Measurements from ENCODE around the gene UAP1.

The UAP1 gene

DNA sequence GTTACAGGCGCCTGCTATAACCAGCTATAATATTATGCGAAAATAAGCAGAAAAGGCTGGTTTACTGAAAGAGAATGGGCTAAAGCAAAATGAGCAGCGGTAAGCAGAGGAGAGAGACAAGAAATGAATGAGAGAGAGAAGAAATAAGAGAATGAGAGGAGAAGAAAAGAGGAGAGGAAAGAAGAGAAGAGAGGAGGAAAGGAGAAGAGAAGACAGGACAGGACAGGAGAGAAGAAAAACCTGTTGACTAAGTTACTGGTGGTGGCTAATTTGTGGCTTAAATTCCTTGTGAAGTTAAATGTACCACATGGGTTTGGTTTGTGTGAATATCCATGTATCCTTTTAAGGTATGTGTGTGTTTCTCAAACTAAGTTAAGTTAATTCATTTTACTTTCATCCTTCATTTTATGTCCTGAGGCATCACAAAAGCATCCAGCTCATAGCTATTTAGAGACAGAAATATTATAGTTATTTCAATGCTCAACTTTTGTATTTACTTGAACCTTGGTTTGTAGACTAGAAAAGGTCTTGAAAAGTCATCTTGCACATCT, 67.6 kb downstream of the UAP1 start:
- no peak overlapping the region for H3K4me3 ChIP-seq (ENCODE audit: low read length)
- TF ChIP-seq, protein P1, sequence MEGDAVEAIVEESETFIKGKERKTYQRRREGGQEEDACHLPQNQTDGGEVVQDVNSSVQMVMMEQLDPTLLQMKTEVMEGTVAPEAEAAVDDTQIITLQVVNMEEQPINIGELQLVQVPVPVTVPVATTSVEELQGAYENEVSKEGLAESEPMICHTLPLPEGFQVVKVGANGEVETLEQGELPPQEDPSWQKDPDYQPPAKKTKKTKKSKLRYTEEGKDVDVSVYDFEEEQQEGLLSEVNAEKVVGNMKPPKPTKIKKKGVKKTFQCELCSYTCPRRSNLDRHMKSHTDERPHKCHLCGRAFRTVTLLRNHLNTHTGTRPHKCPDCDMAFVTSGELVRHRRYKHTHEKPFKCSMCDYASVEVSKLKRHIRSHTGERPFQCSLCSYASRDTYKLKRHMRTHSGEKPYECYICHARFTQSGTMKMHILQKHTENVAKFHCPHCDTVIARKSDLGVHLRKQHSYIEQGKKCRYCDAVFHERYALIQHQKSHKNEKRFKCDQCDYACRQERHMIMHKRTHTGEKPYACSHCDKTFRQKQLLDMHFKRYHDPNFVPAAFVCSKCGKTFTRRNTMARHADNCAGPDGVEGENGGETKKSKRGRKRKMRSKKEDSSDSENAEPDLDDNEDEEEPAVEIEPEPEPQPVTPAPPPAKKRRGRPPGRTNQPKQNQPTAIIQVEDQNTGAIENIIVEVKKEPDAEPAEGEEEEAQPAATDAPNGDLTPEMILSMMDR (conservative IDR thresholded peaks at IDR 0.05; ENCODE audit: low read length), result no peak
- DNase-seq (ENCODE audit: low read depth), result peak; percentile 78

DNA sequence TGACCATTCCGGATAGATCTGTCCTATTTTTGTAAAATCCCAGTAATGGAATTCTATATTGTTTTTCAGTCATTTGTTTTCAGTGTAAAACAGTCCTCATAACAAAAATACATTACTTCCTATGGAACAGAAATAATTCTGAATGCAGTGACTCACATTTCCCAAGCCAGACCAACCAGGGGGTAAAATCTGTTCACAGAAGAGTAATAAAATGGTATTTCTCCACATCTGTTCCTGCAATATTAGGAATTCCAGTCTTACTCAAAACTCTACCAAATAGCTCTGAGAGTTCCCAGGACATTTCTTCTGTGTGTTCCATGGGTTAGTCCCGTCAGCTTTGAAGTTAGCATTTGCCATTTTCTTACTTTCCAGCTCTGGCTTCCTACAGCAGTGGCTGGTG, 68.1 kb downstream of the UAP1 start:
- no peak overlapping the region for H3K4me3 ChIP-seq (ENCODE audit: low read length)
- TF ChIP-seq, protein P1 (conservative IDR thresholded peaks at IDR 0.05; ENCODE audit: low read length), result no peak
- peak; percentile 92 for DNase-seq (ENCODE audit: low read depth)

DNA sequence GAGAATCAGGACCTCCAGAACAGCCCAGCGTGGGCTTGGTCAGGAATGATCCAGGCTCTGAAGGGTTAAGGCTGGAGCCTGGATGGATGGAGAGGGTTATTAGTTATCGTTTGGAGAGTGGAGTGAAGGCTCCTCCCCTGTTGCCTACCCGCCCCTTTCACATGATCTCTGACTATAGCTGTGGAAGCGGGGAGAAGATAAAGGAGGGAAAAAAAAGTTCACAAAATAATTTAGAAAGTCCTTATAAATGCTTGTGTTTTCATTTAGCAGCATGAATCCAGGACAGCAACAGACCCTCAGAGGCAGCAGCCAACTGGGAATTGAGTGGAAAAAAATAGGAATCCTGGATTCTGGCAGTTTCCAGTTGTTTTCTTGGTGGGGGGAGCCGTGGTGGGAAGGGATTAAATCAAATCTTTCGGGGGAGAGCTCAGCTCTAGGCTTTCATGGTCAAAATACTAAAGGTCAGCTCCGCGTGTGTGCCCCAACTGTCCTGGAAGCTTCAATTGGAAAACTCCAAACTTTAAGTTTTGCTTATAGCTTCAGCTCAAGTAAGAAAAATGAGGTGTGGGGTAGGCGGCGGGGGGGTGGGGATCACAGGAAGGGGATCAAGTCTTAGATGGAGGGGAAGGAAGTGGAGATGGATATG, 70.1 kb downstream of the UAP1 start:
- peak overlapping the region; percentile 79 for H3K4me3 ChIP-seq (ENCODE audit: low read length)
- DNase-seq (ENCODE audit: low read depth), result peak; percentile 78
- TF ChIP-seq, protein P1 (conservative IDR thresholded peaks at IDR 0.05; ENCODE audit: low read length), result no peak

DNA sequence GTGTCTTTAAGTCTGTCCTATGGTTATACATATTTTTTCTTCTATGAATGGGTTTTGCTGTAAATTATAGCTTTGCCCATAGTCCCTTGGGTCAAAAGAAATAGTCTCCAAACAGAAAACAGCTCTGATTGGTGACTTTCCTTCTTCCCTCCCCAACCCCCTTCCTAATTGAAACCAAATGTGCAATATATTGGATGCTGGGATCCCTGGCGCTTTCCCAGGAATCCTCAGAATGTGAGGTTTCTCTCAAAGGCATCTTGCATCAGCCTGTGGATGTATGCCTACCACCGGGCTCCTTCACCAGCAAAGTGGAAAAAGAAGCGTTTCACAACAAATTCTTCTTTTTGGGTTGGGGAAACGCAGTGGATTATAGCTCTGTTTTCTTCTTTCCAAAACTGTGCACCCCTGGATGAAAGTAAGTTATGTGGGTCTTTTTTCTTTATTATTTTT, 70.7 kb downstream of the UAP1 start, which contains the start of gene DDR2:
TSS of gene DDR2 (plus strand) at position 248 of the 450 bp plus-strand sequence. CDS start 86,600 bp downstream, outside the sequence.
- TF ChIP-seq, protein P1 (conservative IDR thresholded peaks at IDR 0.05; ENCODE audit: low read length), result no peak
- peak; percentile 99 for DNase-seq (ENCODE audit: low read depth)
- H3K4me3 ChIP-seq (ENCODE audit: low read length), result peak within 1 kb of the TSS; percentile 79

DNA sequence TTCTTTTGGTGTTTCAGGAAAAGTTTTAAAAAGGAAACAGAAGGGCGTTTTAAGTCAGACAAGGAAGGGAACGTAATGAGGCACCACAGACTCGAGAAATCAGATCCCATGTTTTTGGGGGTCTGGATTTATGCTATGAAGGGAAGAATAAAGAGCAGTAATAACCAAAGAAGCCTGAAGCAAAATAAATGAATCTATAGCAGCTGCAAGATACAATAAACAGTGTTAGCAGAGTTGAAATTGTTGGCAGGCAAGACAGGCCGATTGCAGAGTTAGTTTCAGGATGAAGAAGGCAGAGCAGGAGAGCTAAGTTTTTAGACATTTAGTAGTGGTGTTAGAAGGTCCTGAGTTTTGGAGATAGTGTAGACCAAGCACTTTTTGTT, 71.2 kb downstream of the UAP1 start:
- TF ChIP-seq, protein P1 (conservative IDR thresholded peaks at IDR 0.05; ENCODE audit: low read length), result no peak
- peak; percentile 37 for DNase-seq (ENCODE audit: low read depth)
- peak overlapping the region; percentile 79 for H3K4me3 ChIP-seq (ENCODE audit: low read length)

DNA sequence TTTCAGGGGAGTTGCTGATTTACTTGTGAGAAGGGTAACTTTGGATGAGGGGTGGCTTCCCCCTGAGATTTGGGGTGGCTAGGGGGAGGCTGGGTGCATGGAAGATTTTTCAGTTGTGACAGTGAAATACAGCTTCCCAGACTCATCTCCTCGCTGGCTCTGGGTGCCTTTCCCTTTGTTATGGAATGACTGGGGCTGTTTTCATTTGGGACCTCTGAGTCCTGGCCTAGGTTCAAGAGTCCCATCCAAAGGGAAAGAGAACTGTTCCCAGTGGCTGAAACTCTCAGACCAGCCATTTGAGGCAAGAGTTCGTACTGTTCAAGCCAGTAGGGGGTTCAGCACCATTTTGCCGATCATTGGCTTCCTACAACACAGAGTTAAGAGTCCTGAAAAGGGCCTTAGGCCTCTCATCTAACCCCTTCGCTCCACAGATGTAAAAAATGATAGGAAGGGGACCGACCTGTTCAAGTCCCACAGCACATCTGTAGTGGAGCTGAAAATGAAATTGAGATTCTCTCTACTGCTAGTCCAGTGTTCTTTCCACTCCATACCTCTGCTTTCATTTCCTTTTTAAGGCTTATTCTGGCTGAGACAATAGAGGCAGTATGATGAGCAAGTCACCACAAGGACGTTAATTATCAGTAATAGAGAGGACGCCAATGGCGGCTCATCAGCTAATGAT, 71.7 kb downstream of the UAP1 start:
- H3K4me3 ChIP-seq (ENCODE audit: low read length), result peak overlapping the region; percentile 79
- TF ChIP-seq, protein P1 (conservative IDR thresholded peaks at IDR 0.05; ENCODE audit: low read length), result peak; percentile 38
- peak; percentile 74 for DNase-seq (ENCODE audit: low read depth)
